Natural killer cell treated with Interleukin-12 subunit alpha and Interleukin-12 subunit beta and Interleukin-15 and Interleukin-18, amount 100 ng/mL, for 72 hours (primary cell): Measurements from ENCODE around the gene RNF128. TPM values are rescaled to one million over a fixed set of nuclear protein-coding genes. Genes with fewer than 3 reads are reported as not detected.

ENCODE experiments used
- ATAC-seq, 2 donors: fragments of 150-1000 bp; cut with Tn5 transposase in 1 of 2; sonication (Bioruptor Pico), chemical (Tn5 transposase) in 1 of 2; 2 replicates each; pipeline ENCODE4 v1.10.0; 2021
- DNase-seq: peaks from one replicate; pipeline ENCODE4 v3.0.0; 2022; ENCODE audit warnings: low spot score
- H3K27ac Mint-ChIP-seq, 2 donors: 1 replicate in 1 of 2; 2 replicates in 1 of 2; pipeline ENCODE4 v1.8.0; 2022; ENCODE audit warnings: mixed read lengths in 2 of 2, mild to moderate bottlenecking in 1 of 2, moderate library complexity in 1 of 2
- H3K27me3 Mint-ChIP-seq, 2 donors: 1 replicate in 1 of 2; 2 replicates in 1 of 2; pipeline ENCODE4 v1.8.0; 2022; ENCODE audit warnings: mixed read lengths in 2 of 2
- H3K36me3 Mint-ChIP-seq: one replicate; pipeline ENCODE4 v1.8.0; 2022; ENCODE audit warnings: mixed read lengths
- H3K4me1 Mint-ChIP-seq, 2 donors: 1 replicate in 1 of 2; 2 replicates in 1 of 2; pipeline ENCODE4 v1.8.0; 2022; ENCODE audit warnings: low read depth in 2 of 2, mixed read lengths in 2 of 2, mild to moderate bottlenecking in 1 of 2
- H3K4me3 Mint-ChIP-seq: one replicate; pipeline ENCODE4 v1.8.0; 2022; ENCODE audit warnings: mixed read lengths
- H3K9me3 Mint-ChIP-seq: 2 replicates; pipeline ENCODE4 v1.8.0; 2022; ENCODE audit warnings: mixed read lengths
- total RNA-seq, 2 donors: library from RNA; stranded (reverse); gene quantifications; one replicate each; pipeline ENCODE4 v1.2.3, GENCODE V29; 2022

The RNF128 gene
- not detected for total RNA-seq

DNA sequence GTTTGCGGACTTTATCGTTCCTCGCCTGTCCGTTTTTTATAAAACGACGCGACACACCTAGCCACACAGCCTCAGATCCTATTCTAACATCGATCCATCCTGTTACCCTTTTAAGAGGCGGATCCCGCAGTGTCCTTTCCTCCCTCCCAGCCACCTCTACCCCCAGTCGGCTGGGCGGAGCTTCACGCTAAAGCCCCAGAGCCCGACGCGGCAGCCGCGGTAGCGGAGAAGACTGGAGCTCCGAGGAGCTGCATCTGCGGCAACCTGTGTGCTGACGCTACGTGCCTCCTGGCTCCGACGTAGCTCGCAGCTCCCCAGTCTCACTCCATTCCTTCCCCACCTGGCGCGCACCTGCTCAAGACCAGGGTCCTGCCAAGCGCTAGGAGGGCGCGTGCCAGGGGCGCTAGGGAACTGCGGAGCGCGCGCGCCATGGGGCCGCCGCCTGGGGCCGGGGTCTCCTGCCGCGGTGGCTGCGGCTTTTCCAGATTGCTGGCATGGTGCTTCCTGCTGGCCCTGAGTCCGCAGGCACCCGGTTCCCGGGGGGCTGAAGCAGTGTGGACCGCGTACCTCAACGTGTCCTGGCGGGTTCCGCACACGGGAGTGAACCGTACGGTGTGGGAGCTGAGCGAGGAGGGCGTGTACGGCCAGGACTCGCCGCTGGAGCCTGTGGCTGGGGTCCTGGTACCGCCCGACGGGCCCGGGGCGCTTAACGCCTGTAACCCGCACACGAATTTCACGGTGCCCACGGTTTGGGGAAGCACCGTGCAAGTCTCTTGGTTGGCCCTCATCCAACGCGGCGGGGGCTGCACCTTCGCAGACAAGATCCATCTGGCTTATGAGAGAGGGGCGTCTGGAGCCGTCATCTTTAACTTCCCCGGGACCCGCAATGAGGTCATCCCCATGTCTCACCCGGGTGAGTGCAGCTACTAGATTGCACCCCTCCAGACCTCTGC, at the start of gene RNF128:
TSS of gene RNF128 (plus strand) at position 217 of the 953 bp plus-strand sequence. CDS start at position 430, 213 bp downstream.
- no peak for DNase-seq
- H3K4me1 Mint-ChIP-seq: no peaks in the 10 kb centered on the region
- no peaks in the 10 kb centered on the region for H3K9me3 Mint-ChIP-seq
- peaks cover 30 to 40% of the 10 kb centered on the region in 2 donors for H3K27me3 Mint-ChIP-seq
- no peak within 1 kb of the TSS for H3K27ac Mint-ChIP-seq
- no peaks in the 10 kb centered on the region for H3K36me3 Mint-ChIP-seq
- ATAC-seq: peak in 1 of 2 donors; percentile 24
- H3K4me3 Mint-ChIP-seq: no peak within 1 kb of the TSS

DNA sequence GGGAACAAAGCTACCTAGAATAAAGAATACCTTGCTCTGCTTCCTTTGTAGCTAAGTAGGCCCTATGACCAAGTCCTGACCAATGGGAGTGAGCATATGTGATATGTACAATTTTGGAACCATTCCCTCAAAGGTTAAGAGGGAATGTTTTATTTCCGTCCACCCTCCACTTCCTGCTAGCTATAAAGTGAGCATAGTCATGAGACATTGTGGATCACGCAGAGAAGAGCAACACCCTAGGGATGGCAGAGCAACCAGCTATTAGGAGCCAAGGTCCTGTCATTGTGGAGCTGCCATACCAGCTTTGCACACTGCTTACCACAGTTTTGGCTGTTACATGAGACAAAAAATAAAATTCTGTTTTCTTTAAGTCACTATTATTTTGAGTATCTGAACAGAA, 45.8 kb upstream of the RNF128 start:
- H3K27me3 Mint-ChIP-seq: peaks cover 9 to 15% of the 10 kb centered on the region in 2 donors
- no peaks in the 10 kb centered on the region for H3K9me3 Mint-ChIP-seq
- H3K4me3 Mint-ChIP-seq: no peak overlapping the region
- no peaks in the 10 kb centered on the region for H3K36me3 Mint-ChIP-seq
- no peak for ATAC-seq
- no peaks in the 10 kb centered on the region for H3K4me1 Mint-ChIP-seq
- H3K27ac Mint-ChIP-seq: no peak overlapping the region
- no peak for DNase-seq

- H3K9me3 Mint-ChIP-seq: no peaks in the 10 kb centered on the region
- no peak for DNase-seq
- H3K4me1 Mint-ChIP-seq: no peaks in the 10 kb centered on the region
- H3K36me3 Mint-ChIP-seq: no peaks in the 10 kb centered on the region
- no peak for ATAC-seq
- no peak overlapping the region for H3K27ac Mint-ChIP-seq
- no peak overlapping the region for H3K4me3 Mint-ChIP-seq
- H3K27me3 Mint-ChIP-seq: peaks cover 27 to 36% of the 10 kb centered on the region in 2 donors
Observed at GRCh38 chrX:106684207-106684606, 42.3 kb upstream of the RNF128 start.

GRCh38 chrX:106692425-106693065, 34.0 kb upstream of the RNF128 start:
- no peak for DNase-seq
- H3K36me3 Mint-ChIP-seq: no peaks in the 10 kb centered on the region
- no peaks in the 10 kb centered on the region for H3K9me3 Mint-ChIP-seq
- H3K27me3 Mint-ChIP-seq: peaks cover 23 to 41% of the 10 kb centered on the region in 2 donors
- H3K4me1 Mint-ChIP-seq: no peaks in the 10 kb centered on the region
- no peak overlapping the region for H3K4me3 Mint-ChIP-seq
- no peak for ATAC-seq
- H3K27ac Mint-ChIP-seq: no peak overlapping the region

DNA sequence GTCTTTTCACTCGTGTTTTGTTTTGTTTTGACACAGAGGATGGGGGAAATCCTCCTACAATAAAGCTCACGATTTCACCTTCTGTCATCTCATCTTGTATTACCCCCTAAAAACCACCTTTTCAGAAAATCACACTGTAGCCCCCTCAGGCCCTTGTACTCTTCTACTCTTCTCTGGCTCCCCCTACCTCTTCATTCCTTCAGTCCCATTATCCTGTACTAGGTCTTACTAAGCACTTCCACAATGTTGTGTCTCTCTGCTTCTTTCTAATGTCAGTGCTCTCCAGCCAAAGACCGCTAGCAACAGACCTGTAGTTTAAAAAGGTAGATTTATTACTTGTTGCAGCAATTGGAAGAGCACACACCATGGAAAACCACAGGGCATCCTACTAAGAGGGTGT, 30.0 kb upstream of the RNF128 start:
- H3K27me3 Mint-ChIP-seq: peaks cover 25 to 36% of the 10 kb centered on the region in 2 donors
- ATAC-seq (no peak), DNase-seq (no peak)
- H3K36me3 Mint-ChIP-seq: no peaks in the 10 kb centered on the region
- H3K27ac Mint-ChIP-seq: no peak overlapping the region
- H3K9me3 Mint-ChIP-seq: no peaks in the 10 kb centered on the region
- no peak overlapping the region for H3K4me3 Mint-ChIP-seq
- H3K4me1 Mint-ChIP-seq: no peaks in the 10 kb centered on the region

GRCh38 chrX:106698693-106699092, 27.8 kb upstream of the RNF128 start:
- Mint-ChIP-seq H3K4me1 (no peaks in the 10 kb centered on the region), H3K27me3 (peaks cover 25 to 38% of the 10 kb centered on the region in 2 donors)

GRCh38 chrX:106702636-106703035, 23.9 kb upstream of the RNF128 start:
- H3K27me3 Mint-ChIP-seq: peaks cover 21 to 30% of the 10 kb centered on the region in 2 donors
- no peak for DNase-seq
- no peak for ATAC-seq
- H3K4me3 Mint-ChIP-seq: no peak overlapping the region
- no peaks in the 10 kb centered on the region for H3K4me1 Mint-ChIP-seq
- H3K27ac Mint-ChIP-seq: no peak overlapping the region
- H3K36me3 Mint-ChIP-seq: no peaks in the 10 kb centered on the region
- H3K9me3 Mint-ChIP-seq: no peaks in the 10 kb centered on the region

More at GRCh38 chrX:106698693-106699092, 27.8 kb upstream of the RNF128 start:
- H3K4me3 Mint-ChIP-seq: no peak overlapping the region
- no peaks in the 10 kb centered on the region for H3K36me3 Mint-ChIP-seq
- ATAC-seq (no peak), DNase-seq (no peak)
- no peaks in the 10 kb centered on the region for H3K9me3 Mint-ChIP-seq
- H3K27ac Mint-ChIP-seq: no peak overlapping the region

- H3K9me3 Mint-ChIP-seq: no peaks in the 10 kb centered on the region
- H3K27me3 Mint-ChIP-seq: peaks cover 12 to 15% of the 10 kb centered on the region in 2 donors
- no peak overlapping the region for H3K4me3 Mint-ChIP-seq
- H3K4me1 Mint-ChIP-seq: no peaks in the 10 kb centered on the region
- no peak overlapping the region for H3K27ac Mint-ChIP-seq
- no peak for ATAC-seq
- H3K36me3 Mint-ChIP-seq: no peaks in the 10 kb centered on the region
- DNase-seq: no peak
Observed at GRCh38 chrX:106706466-106706865, 20.0 kb upstream of the RNF128 start.

DNA sequence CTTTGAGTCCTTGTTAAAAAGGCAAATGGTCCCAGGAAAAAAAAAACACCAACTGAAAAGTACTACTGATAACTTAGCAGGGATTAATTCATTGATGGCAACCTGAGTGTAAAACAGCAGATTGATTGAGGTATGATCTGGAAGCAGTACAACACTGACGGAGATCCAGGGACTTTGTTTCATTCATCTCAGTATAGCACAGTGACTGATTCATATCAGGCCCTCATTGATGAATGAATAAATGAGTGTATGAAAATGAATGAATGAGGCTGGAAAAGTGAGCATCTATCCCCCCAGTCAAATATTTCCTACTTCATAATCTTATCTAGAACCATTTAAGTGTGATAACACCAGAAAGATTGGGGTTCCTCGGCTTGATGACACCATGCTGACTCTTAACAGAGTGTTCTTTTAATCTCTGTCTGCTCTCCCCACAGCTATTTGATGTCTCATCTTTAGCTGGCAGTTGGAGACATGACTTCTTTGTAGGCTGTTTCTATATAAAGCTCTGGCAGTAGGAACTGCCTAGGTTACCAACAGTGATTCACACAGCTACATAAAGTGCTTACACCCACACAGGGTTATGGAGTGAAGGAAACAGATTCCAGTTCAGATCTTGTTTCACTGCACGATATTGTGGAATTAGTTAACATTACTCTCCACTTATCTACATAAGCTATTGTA, 18.6 kb upstream of the RNF128 start:
- Mint-ChIP-seq H3K36me3 (no peaks in the 10 kb centered on the region), H3K4me1 (no peaks in the 10 kb centered on the region), H3K9me3 (no peaks in the 10 kb centered on the region), H3K4me3 (no peak overlapping the region), H3K27me3 (peaks cover 7% of the 10 kb centered on the region in 2 donors), H3K27ac (no peak overlapping the region)
- DNase-seq: no peak
- no peak for ATAC-seq

DNA sequence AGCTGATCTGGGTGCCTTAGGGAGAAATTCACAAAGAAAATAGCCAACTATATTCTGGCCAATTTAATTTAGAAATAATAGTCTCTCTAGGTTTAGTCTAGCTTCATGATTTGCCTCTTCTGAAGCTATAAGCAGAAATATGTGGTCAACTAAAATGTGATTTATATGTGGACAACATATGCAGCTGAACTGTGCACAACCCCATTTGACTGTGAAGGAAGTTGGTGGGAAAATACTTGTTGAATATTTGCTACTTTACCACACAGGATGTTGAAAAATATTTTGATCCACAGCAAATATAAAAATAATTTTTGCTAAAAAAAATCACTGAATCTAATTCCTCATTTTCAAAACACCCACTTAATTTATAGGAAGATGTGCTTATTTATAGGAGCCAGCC, 15.7 kb upstream of the RNF128 start:
- no peaks in the 10 kb centered on the region for H3K36me3 Mint-ChIP-seq
- H3K4me1 Mint-ChIP-seq: no peaks in the 10 kb centered on the region
- no peak for ATAC-seq
- peaks cover 1 to 9% of the 10 kb centered on the region in 2 donors for H3K27me3 Mint-ChIP-seq
- no peak for DNase-seq
- H3K4me3 Mint-ChIP-seq: no peak overlapping the region
- no peak overlapping the region for H3K27ac Mint-ChIP-seq
- H3K9me3 Mint-ChIP-seq: no peaks in the 10 kb centered on the region

DNA sequence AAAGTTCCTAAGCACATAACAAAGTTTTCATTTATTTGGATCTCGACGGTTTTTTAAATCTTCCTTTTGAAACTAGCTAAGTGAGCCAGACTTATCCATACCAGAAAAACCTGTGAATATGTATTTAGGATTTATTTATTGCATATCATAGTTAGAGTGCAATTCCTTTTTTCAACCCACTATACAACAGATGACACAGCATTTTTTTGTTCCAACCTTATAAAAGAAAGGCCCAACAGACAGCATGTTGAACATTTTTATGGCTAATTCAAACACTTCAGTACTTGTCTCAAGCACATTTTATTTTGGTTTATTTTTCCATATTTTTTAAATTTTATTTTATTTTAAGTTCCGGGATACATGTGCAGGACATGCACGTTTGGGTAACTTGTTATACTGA, 15.1 kb upstream of the RNF128 start:
- no peak for ATAC-seq
- H3K9me3 Mint-ChIP-seq: no peaks in the 10 kb centered on the region
- H3K4me1 Mint-ChIP-seq: no peaks in the 10 kb centered on the region
- no peaks in the 10 kb centered on the region for H3K36me3 Mint-ChIP-seq
- H3K4me3 Mint-ChIP-seq: no peak overlapping the region
- no peak for DNase-seq
- peaks cover 7 to 13% of the 10 kb centered on the region in 2 donors for H3K27me3 Mint-ChIP-seq
- H3K27ac Mint-ChIP-seq: no peak overlapping the region

DNA sequence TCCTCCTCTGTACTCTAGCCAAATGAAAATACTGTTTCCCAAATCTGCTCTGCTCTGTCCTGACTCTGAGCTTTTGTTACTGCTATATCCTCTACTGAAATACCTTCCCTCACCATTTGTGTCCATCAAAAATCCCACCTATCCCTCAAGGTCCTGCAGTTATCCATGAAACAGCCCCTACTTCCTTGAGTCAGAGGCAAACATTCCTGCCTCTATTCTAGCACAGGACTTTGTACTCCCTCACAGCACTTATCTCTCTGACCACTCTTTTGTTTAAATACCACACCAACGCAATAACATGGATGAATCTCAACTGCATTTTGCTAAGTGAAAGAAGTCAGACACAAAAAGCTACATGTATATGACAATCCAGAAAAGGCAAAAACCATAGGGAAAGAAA, 10.5 kb upstream of the RNF128 start:
- ATAC-seq (no peak), DNase-seq (no peak)
- no peak overlapping the region for H3K4me3 Mint-ChIP-seq
- no peaks in the 10 kb centered on the region for H3K36me3 Mint-ChIP-seq
- H3K4me1 Mint-ChIP-seq: no peaks in the 10 kb centered on the region
- no peaks in the 10 kb centered on the region for H3K9me3 Mint-ChIP-seq
- H3K27me3 Mint-ChIP-seq: peaks cover 10 to 13% of the 10 kb centered on the region in 2 donors
- no peak overlapping the region for H3K27ac Mint-ChIP-seq

DNA sequence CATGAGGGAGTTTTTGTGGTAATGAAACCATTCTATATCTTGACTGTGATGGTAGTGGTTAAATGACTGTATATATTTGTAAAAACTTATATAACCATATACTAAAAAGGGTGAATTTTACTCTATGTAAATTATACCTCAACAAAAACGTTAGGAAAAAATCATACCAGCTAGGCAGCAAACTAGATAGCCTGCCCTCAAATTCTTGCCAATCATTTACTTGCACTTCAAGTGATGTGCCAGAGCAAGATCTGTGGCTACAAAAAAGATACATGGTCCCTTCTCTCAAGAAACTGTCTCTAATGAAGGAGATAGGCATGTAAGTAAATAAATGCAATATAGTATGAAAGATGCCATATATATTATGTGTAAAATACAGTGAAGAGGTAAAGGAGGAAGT, 10.0 kb upstream of the RNF128 start:
- Mint-ChIP-seq H3K4me3 (no peak overlapping the region), H3K4me1 (no peaks in the 10 kb centered on the region), H3K36me3 (no peaks in the 10 kb centered on the region), H3K27ac (no peak overlapping the region), H3K27me3 (peaks cover 15 to 16% of the 10 kb centered on the region in 2 donors), H3K9me3 (no peaks in the 10 kb centered on the region)
- ATAC-seq (no peak), DNase-seq (no peak)

DNA sequence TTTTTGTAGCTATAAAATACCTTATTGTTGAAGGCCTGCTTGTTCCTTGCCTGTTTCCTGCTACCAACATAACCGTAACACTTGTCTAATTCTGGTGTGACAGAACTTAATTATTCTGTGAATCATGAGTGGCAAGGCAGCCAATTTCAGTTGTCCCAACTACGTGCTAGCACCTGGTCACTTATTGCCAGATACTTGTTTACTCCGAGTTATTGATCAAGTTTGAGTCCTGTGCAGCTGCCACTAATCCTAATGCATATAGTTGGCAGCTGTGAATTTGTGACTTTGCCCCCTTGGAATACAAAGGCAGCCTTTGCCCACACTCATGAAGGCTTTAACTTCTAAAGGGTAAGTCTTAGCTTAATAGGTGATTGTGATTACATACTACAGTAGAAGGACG, 7.8 kb upstream of the RNF128 start:
- H3K9me3 Mint-ChIP-seq: no peaks in the 10 kb centered on the region
- H3K27me3 Mint-ChIP-seq: peaks cover 23 to 25% of the 10 kb centered on the region in 2 donors
- ATAC-seq: no peak
- H3K4me3 Mint-ChIP-seq: no peak overlapping the region
- no peak for DNase-seq
- H3K27ac Mint-ChIP-seq: no peak overlapping the region
- no peaks in the 10 kb centered on the region for H3K4me1 Mint-ChIP-seq
- H3K36me3 Mint-ChIP-seq: no peaks in the 10 kb centered on the region
